Skin epidermis (tissue), 12 donors: ENCODE data around the gene ASPRV1.

Experiments used
- H3K27ac ChIP-seq, 21 experiments: fragments of 200-600 bp; sonication (generic) in 11 of 21; one replicate each; pipeline ENCODE4 v1.5.0; 2020; ENCODE audit warnings: mild to moderate bottlenecking in 3 of 21, inconsistent platforms in 2 of 21, moderate library complexity in 2 of 21
- H3K4me3 ChIP-seq, 7 experiments: fragments of 200-600 bp; sonication (generic) in 2 of 7; one replicate each; pipeline ENCODE4 v1.5.0; 2020; ENCODE audit warnings: inconsistent platforms in 2 of 7, mild to moderate bottlenecking in 2 of 7, moderate library complexity in 1 of 7

ASPRV1 gene

DNA sequence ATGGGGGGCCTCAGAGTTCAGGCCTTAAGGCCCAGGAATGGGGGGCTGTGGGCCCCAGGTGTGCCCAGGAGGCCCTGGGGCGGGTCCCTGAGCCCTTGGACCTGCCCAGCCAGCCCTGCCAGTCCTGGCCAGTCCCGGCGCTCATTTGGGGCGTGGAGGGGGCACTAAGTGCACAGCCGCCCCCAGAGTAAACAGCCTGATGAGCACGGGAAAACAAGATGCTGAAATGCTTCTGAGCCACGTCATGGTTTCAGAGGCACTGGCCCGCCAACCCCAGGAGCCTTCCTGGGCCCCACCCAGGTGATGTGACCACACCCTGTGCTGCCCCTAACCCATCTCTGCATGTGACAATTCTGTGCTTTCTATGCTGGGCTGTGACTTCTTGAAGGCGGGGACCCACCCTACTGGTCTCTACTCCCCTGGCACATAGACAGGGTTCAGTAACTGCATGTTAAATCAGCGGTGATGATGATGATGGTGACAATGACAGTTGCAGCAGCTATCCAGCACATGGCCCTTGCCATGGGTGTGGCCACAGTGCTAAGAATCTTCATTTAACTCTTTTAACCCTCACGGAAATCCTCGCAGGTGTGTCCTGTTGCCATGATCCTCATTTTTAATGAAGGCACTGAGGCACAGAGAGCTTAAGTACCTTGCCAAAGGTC lies 28.1 kb upstream of the ASPRV1 start:
- Histone ChIP-seq H3K27ac (peak overlapping the region in 2 of 21 experiments; percentile 14 to 51), H3K4me3 (no peak overlapping the region)

DNA sequence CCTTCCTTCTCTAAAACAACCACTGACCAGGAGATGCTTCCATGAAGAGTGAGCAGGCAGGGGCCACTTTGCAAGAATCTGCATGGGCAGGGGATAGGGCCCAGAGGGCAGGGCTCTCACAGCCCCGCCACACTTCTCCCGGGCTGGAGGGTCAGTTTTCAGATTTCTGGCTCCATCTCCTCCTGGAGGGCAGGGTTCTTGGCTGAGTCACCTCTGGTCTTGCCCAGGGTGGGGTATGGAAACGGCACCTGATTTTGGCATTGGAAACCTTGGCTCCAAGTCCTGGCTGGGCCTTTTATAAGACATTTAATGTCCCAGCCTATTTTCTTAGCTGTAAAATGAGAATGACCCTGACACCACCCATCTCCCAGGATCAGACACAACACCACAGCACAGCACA lies 27.6 kb upstream of the ASPRV1 start:
- Histone ChIP-seq H3K4me3 (no peak overlapping the region), H3K27ac (peak overlapping the region in 2 of 21 experiments; percentile 14 to 51)

DNA sequence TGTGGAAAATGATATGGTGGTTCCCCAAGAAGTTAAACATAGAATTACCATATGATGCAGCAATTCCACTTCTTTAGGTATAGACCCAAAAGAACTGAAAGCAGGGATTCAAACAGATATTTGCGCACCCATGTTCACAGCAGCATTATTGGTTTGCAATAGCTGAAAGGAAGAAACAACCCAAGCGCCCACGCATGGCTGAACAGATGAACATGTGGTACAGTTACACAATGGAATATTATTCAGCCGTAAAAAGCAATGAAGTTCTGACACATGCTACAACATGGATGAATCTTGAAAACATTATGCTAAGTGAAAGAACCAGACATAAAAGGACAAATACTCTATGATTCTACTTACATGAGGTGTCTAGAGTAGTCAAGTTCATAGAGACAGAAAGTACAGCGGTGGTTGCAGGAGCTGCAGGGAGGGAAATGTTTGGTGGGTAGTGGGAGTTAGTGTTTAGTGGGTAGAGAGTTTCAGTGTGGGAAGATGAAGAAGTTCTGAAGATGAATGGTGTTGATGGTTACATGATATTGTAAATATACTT lies 26.7 kb upstream of the ASPRV1 start:
- H3K4me3 ChIP-seq, result no peak overlapping the region
- no peak overlapping the region for H3K27ac ChIP-seq

DNA sequence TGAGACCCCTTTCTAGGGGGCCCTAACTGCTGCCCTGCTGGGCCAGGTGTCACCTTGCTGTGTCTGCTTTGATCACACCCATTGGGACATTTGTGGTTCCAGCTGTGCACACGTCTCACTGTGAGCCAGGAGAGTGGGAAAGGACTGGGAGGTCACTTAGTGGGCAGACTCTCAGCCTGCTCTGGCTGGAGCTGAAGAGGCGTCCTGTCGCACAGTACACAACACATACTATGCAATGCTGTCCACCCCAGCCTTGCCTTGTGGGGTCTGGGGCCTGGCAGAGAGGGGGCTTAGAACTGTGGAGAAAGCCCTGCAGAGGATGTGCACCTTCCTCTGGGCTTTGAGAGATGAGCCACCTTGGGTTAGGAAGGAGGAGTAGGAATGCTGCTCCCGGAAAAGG lies 25.3 kb upstream of the ASPRV1 start:
- H3K27ac ChIP-seq, result peak overlapping the region in 3 of 21 experiments; percentile 29 to 48 (median 36)
- H3K4me3 ChIP-seq, result no peak overlapping the region

DNA sequence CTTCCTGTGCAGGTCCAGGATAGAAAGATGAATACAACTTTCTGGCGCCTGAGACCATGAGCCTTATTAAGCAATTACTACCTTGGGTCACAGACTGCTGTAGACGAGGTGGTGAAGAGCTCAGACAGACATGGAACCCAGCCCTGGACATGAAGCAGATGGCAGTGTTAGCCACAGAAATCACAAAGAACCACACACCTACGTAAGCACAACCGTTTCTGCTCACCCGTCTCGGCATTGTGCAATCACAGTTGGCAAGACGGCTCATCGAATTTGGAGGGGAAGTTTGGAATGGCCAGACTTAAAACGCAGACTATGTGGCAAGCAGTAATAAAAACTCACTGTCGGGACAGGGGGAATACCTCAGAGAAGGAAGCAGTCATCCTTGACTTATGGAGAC lies 24.3 kb upstream of the ASPRV1 start:
- Histone ChIP-seq H3K27ac (peak overlapping the region in 4 of 21 experiments; percentile 9 to 52 (median 30)), H3K4me3 (no peak overlapping the region)

DNA sequence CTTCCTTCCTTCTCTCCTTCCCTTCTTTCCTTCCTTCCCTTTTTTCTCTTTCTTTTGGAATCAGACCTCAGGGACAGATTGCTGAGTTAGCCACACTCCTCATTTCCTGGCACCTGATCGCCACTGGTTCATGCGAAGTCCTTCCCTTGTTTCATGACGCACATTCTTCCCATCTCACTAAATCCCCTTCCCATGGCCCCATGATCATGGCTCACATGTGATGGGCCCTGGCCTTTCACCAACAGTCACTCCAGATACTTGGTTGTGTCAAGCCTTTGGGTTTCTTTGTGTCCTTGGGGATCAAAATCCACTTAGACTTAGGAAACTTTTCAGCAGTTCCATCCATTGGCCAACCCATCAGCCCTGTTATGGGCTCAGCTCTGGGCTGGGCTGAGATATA lies 23.8 kb upstream of the ASPRV1 start:
- Histone ChIP-seq H3K4me3 (no peak overlapping the region), H3K27ac (peak overlapping the region in 4 of 21 experiments; percentile 13 to 52 (median 35))

DNA sequence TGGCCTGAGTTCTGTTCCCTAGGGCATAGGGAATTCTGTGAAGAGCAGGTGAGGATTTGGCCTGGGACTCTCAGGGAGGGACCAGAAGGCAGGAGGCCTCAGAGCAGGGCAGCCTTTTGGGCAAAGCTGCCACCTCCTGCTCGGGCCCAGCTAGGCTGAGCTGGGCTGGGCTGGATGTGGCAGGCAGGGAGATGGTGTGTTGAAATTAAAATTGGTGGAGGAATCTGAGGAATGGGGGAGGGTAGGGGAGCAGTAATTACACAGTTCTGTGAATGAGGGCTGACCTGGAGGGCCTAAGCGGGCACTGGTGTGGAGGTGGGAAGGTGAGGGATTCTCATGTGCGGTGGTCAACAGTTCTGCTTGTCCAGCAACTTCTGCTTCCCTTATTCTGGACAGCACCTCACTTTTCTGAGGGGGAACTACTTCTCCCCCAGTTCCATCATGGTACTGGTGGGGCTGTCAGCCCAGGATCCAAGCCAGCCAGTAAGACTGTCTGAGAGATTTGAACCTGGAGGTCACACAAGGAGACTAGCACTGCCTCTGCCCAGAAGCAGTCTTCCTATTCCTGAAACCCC lies 22.0 kb upstream of the ASPRV1 start:
- Histone ChIP-seq H3K4me3 (no peak overlapping the region), H3K27ac (peak overlapping the region in 1 of 21 experiments; percentile 51)

DNA sequence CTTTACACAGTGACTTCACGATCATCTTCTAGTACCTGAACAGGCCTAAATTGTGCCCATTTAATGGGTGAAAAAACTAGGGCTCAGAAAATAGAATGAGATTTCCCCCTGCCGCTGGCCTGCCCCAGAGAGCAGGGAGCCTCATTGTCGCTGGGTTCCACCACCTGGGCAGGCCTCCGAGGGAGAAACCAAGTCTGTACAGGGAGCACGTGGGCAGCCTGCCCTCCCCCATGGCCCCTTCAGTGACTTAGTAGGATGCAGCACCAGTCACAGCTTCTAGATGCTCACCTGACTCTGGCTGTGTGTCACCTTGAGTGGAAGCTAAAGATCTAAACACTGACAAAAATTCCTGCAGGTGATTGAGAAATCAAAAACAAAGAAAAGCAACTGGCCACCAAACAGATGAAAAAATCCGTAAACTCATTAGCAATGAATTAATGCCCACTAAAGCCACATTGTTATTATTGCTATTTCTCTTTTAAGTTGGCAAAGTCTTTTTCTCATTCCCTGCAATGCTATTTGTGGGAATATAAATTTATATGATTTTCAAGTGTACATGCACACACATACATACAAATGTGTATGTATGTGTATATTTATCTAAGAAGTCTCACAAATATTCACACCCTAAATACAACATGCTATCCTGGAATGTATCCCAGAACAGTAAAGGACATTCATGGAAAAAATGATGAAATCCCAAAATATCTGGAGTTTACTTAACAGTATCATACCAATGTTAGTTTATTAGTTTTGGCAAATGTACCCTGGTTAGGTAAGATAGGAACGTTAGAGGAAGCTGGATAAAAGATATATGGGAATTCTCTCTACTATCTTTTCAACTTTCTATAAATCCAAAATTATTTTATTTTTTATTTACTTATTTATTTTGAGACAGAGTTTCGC lies 18.7 kb upstream of the ASPRV1 start:
- H3K27ac ChIP-seq, result no peak overlapping the region
- no peak overlapping the region for H3K4me3 ChIP-seq

GRCh38 chr2:69977906-69978482 lies 16.6 kb upstream of the ASPRV1 start:
- H3K4me3 ChIP-seq, result no peak overlapping the region
- peak overlapping the region in 8 of 21 experiments; percentile 7 to 73 (median 42) for H3K27ac ChIP-seq

- H3K4me3 ChIP-seq, result no peak overlapping the region
- peak overlapping the region in 3 of 21 experiments; percentile 46 to 72 (median 64) for H3K27ac ChIP-seq
Observed at GRCh38 chr2:69977186-69977585, 15.8 kb upstream of the ASPRV1 start.

DNA sequence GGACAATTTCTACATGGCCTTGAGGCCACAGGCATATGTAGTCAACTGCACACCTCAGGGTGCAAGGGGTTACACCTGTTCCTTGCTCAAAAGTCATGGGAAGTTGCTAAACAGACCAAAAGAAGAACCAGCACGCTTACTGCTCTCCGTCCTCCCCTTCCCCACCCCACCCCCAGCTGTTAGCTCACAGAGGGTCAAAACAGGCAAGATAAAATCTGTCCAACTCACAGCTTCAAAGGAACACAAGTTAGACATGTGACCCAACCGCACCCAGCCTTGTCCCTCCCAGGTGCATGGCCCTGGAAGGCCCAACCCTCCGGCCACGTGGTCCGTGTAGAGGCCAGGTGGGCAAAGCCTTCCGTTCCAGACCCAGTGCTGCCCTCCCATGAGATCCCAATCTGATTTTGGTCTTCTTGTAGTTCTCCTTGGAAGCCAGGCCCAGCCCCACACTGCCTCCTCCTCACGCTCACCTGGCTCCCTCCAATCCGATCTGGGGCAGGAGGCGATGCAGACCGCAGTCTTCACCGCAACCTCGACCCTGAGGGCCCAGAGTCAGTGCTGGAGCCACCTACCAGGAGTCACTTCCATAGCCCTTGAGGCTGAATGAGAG lies 14.5 kb upstream of the ASPRV1 start:
- Histone ChIP-seq H3K4me3 (no peak overlapping the region), H3K27ac (peak overlapping the region in 4 of 21 experiments; percentile 46 to 66 (median 63))

DNA sequence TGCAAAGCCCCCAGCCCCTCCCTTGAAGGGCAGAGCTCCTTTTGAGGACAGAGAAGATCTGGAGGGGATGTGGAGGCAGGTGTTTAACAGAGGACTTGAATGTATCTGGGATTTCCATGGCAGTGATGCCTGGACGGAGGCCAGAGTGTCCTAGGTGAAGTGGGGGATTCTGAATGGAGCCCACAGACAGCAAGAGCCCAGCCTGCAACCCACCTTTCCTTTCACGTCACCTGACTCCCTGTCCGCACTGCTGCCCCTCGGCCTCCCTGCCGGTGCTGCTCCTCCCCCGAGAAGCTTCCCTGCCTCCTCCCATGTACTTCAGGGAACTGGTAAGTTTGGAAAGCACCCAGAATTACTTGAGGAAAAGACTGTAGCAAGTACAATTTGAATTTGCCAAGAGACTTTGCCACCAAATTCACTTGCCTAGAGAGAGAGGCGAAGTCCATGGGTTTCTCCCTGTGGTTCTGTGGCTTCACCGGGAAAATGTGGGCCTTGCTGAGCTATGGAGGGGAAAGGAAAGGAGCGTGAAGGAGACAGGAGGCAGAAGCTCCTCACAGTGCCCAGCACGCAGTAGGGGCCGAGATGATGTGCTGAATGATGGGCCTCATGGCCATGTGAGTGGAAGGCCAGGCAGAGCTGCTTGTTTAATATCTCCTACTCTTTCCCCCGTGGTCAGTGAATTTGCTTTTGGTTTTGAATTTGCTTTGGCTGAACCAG lies 13.9 kb upstream of the ASPRV1 start:
- Histone ChIP-seq H3K27ac (peak overlapping the region in 5 of 21 experiments; percentile 0 to 64 (median 29)), H3K4me3 (no peak overlapping the region)

- H3K27ac ChIP-seq, result no peak overlapping the region
Observed at GRCh38 chr2:69973335-69973735, 11.9 kb upstream of the ASPRV1 start.

DNA sequence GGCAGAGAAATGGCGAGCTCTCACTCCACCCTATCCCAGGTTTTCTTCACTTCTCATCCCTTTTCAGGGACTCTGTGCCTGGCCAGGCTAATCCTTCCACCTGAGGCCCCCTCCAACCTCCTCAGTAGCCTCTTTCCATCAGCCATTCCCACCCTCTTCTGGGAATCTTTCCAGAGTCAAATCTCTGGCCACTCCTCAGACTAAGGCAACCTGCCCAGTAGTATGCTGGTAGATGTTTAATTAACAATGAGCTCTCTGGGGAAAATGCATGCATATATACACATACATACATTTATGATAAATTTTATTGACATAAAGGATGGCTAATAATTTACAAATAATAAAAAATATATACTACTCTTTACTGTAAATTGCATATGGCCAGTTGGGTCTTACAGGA lies 11.4 kb upstream of the ASPRV1 start:
- no peak overlapping the region for H3K4me3 ChIP-seq
- no peak overlapping the region for H3K27ac ChIP-seq

More at GRCh38 chr2:69973335-69973735, 11.9 kb upstream of the ASPRV1 start:
- no peak overlapping the region for H3K4me3 ChIP-seq

GRCh38 chr2:69969991-69970390 lies 8.6 kb upstream of the ASPRV1 start:
- Histone ChIP-seq H3K27ac (no peak overlapping the region), H3K4me3 (no peak overlapping the region)

- Histone ChIP-seq H3K27ac (no peak overlapping the region), H3K4me3 (no peak overlapping the region)
Observed at GRCh38 chr2:69969126-69969983, 7.9 kb upstream of the ASPRV1 start.

- Histone ChIP-seq H3K27ac (no peak overlapping the region), H3K4me3 (no peak overlapping the region)
Observed at GRCh38 chr2:69968609-69969008, 7.2 kb upstream of the ASPRV1 start.

- H3K4me3 ChIP-seq, result no peak overlapping the region
- peak overlapping the region in 2 of 21 experiments; percentile 4 to 29 for H3K27ac ChIP-seq
Observed at GRCh38 chr2:69966496-69966895, 5.1 kb upstream of the ASPRV1 start.
